ENCODE measurements around the gene BCAR3. TPM values are rescaled to one million over a fixed set of nuclear protein-coding genes. Genes with fewer than 3 reads are reported as not detected.

Gene BCAR3
- total RNA-seq, 2 experiments from 2014 or later: 0.46 to 0.99 TPM

GRCh38 chr1:93608187-93609109 lies 73.2 kb downstream of the BCAR3 start:
- ChIA-PET CTCF (interaction anchor here (1.2 to 1.5 kb wide), 4 partner anchors 13 to 236 kb away, joined by 3 to 5 read pairs (median 4); no protein-coding TSS in a partner anchor), POLR2A (interaction anchor here (0.6 to 1.8 kb wide), 2 partner anchors 237 to 263 kb away, joined by 8 read pairs; no protein-coding TSS in a partner anchor)

GRCh38 chr1:93607814-93608186 lies 73.8 kb downstream of the BCAR3 start:
- ChIA-PET POLR2A (interaction anchor here (0.7 to 1.8 kb wide), 2 partner anchors 19 to 238 kb away, joined by 3 to 8 read pairs; no protein-coding TSS in a partner anchor), CTCF (interaction anchor here (1.1 to 1.5 kb wide), 6 partner anchors 8 to 303 kb away, joined by 3 to 5 read pairs (median 4); no protein-coding TSS in a partner anchor)

- CTCF ChIA-PET: interaction anchor here (0.6 kb wide), 1 partner anchor 239 kb away, joined by 3 read pairs; no protein-coding TSS in a partner anchor
- POLR2A ChIA-PET: no interaction called here
These were observed 75.7 kb downstream of the BCAR3 start for GRCh38 chr1:93605812-93606512.

GRCh38 chr1:93605026-93605568 lies 76.5 kb downstream of the BCAR3 start:
- POLR2A ChIA-PET: no interaction called here
- CTCF ChIA-PET: no interaction called here

GRCh38 chr1:93604411-93604810 lies 77.2 kb downstream of the BCAR3 start:
- ChIA-PET CTCF (no interaction called here), POLR2A (no interaction called here)

- POLR2A ChIA-PET: no interaction called here
These were observed 78.0 kb downstream of the BCAR3 start for GRCh38 chr1:93603601-93604000.

GRCh38 chr1:93603106-93603505 lies 78.5 kb downstream of the BCAR3 start:
- POLR2A ChIA-PET: no interaction called here
- CTCF ChIA-PET: no interaction called here

More at GRCh38 chr1:93603601-93604000, 78.0 kb downstream of the BCAR3 start:
- CTCF ChIA-PET: no interaction called here

GRCh38 chr1:93602101-93602500 lies 79.5 kb downstream of the BCAR3 start:
- POLR2A ChIA-PET: no interaction called here
- CTCF ChIA-PET: no interaction called here

- POLR2A ChIA-PET: no interaction called here
- CTCF ChIA-PET: no interaction called here
These were observed 80.0 kb downstream of the BCAR3 start for GRCh38 chr1:93601686-93602085.

GRCh38 chr1:93600663-93601062 lies 81.0 kb downstream of the BCAR3 start:
- POLR2A ChIA-PET: no interaction called here
- CTCF ChIA-PET: no interaction called here

- CTCF ChIA-PET: no interaction called here
These were observed 82.2 kb downstream of the BCAR3 start for GRCh38 chr1:93599479-93599878.

GRCh38 chr1:93598861-93599439 lies 82.7 kb downstream of the BCAR3 start:
- CTCF ChIA-PET: interaction anchor here (1.0 kb wide), 1 partner anchor 11 kb away, joined by 3 read pairs; no protein-coding TSS in a partner anchor
- POLR2A ChIA-PET: no interaction called here

More at GRCh38 chr1:93599479-93599878, 82.2 kb downstream of the BCAR3 start:
- POLR2A ChIA-PET: no interaction called here

GRCh38 chr1:93598396-93598795 lies 83.2 kb downstream of the BCAR3 start:
- ChIA-PET CTCF (interaction anchor here (1.0 kb wide), 1 partner anchor 11 kb away, joined by 3 read pairs; no protein-coding TSS in a partner anchor), POLR2A (no interaction called here)

GRCh38 chr1:93597709-93598108 lies 83.9 kb downstream of the BCAR3 start:
- ChIA-PET POLR2A (no interaction called here), CTCF (no interaction called here)

- POLR2A ChIA-PET: no interaction called here
- CTCF ChIA-PET: no interaction called here
These were observed 85.1 kb downstream of the BCAR3 start for GRCh38 chr1:93596329-93597089.

- ChIA-PET POLR2A (no interaction called here), CTCF (no interaction called here)
These were observed 85.9 kb downstream of the BCAR3 start for GRCh38 chr1:93595743-93596142.

- CTCF ChIA-PET: no interaction called here
- POLR2A ChIA-PET: no interaction called here
These were observed 86.4 kb downstream of the BCAR3 start for GRCh38 chr1:93595266-93595665.

- CTCF ChIA-PET: no interaction called here
- POLR2A ChIA-PET: no interaction called here
These were observed 87.1 kb downstream of the BCAR3 start for GRCh38 chr1:93594603-93594880.

- ChIA-PET CTCF (no interaction called here), POLR2A (no interaction called here)
These were observed 87.6 kb downstream of the BCAR3 start for GRCh38 chr1:93593854-93594602.
